K562 (cell line): ENCODE results near the gene EMID1. TPM values are rescaled to one million over a fixed set of nuclear protein-coding genes. Genes with fewer than 3 reads are reported as not detected.

ENCODE experiments used
- ATAC-seq: fragments of 200-7000 bp; cut with Tn5 transposase; 3 replicates; pipeline ENCODE4 v1.9.1; 2020; ENCODE audit warnings: moderate library complexity
- BruUV-seq: library from RNA; stranded (reverse); fragments of 400-500 nt; replicated peaks from 2 replicates; lab custom pipeline; 2021; lab: Mats Ljungman, UMichigan
- CTCF ChIA-PET: fragments of 300-600 bp; formaldehyde crosslinking; extraction: SDS; loops from one replicate; lab custom pipeline; 2021; ENCODE audit warnings: low intra/inter-chr PET ratio; lab: Yijun Ruan, JAX
- POLR2A ChIA-PET: fragments of 300-600, 350-650 bp; sonication (Branson Sonifier 250); formaldehyde crosslinking; extraction: SDS; loops from one replicate; lab custom pipeline; 2021; ENCODE audit warnings: antibody characterized with exemption, inconsistent platforms; lab: Yijun Ruan, JAX
- DNase-seq, 4 experiments: peaks; one replicate each; pipeline versions ENCODE4 v3.0.0 to v3.0.0-alpha.2; 2011 to 2018; ENCODE audit warnings: low spot score in 3 of 4, mixed read lengths in 3 of 4; ENCODE audit errors: extremely low read depth in 1 of 4
- FAIRE-seq: peaks from 2 replicates; lab custom pipeline; 2011; peaks lifted over from hg19 to GRCh38; lab: Jason Lieb, UNC
- H2AFZ ChIP-seq: 2 replicates; pipeline ENCODE4 v1.6.0; 2011; ENCODE audit warnings: low read depth, low read length, control low read depth, inconsistent platforms
- H3K27ac ChIP-seq: fragments of 200-600 bp; 3 replicates; pipeline ENCODE4 v1.8.0; 2011; ENCODE audit warnings: low read depth, mild to moderate bottlenecking, control low read depth, inconsistent platforms, low read length, moderate library complexity, mixed read lengths; ENCODE audit errors: extremely low read depth
- H3K27me3 ChIP-seq, 2 experiments: fragments of 300-600 bp in 1 of 2; 2 replicates in 1 of 2; 3 replicates in 1 of 2; pipeline versions ENCODE4 v1.6.0 to v1.8.0; 2011; ENCODE audit warnings: inconsistent platforms in 2 of 2, low read length in 2 of 2, mild to moderate bottlenecking in 1 of 2, mixed read lengths in 1 of 2, moderate library complexity in 1 of 2; ENCODE audit not compliant: control insufficient read depth in 2 of 2, insufficient read depth in 2 of 2
- H3K36me3 ChIP-seq: fragments of 300-600 bp; 3 replicates; pipeline ENCODE4 v1.8.0; 2011; ENCODE audit warnings: mild to moderate bottlenecking, low read length, inconsistent platforms; ENCODE audit not compliant: control insufficient read depth, insufficient read depth
- H3K4me1 ChIP-seq, 2 experiments: fragments of 200-600 bp in 1 of 2; replicated peaks in 1 of 2; 2 replicates in 1 of 2; 3 replicates in 1 of 2; pipeline versions ENCODE4 v1.5.1 to v1.8.0; 2011; ENCODE audit warnings: inconsistent platforms in 2 of 2, low read length in 2 of 2, mild to moderate bottlenecking in 1 of 2, mixed read lengths in 1 of 2, moderate library complexity in 1 of 2; ENCODE audit not compliant: control insufficient read depth in 2 of 2, insufficient read depth in 2 of 2
- H3K4me2 ChIP-seq: 2 replicates; pipeline ENCODE4 v1.6.1; 2011; ENCODE audit warnings: low read length, control low read depth, inconsistent platforms, mixed read lengths; ENCODE audit not compliant: insufficient read depth
- H3K4me3 ChIP-seq: fragments of 200-600 bp; sonication (generic), shearing (Covaris generic); 2 replicates; pipeline ENCODE4 v1.5.1; 2016; ENCODE audit warnings: control low read depth, inconsistent platforms
- H3K79me2 ChIP-seq: fragments of 200-600 bp; 3 replicates; pipeline ENCODE4 v1.8.0; 2011; ENCODE audit warnings: low read length, inconsistent platforms; ENCODE audit not compliant: control insufficient read depth, insufficient read depth
- H3K9ac ChIP-seq, 2 experiments: 2 replicates each; pipeline versions ENCODE4 v1.6.0 to v1.6.1; 2011; ENCODE audit warnings: low read depth in 2 of 2, low read length in 2 of 2, control low read depth in 1 of 2, inconsistent platforms in 1 of 2, mild to moderate bottlenecking in 1 of 2, mixed read lengths in 1 of 2; ENCODE audit not compliant: insufficient read depth in 1 of 2
- H3K9me1 ChIP-seq: one replicate; pipeline ENCODE4 v1.6.0; 2011; ENCODE audit warnings: inconsistent platforms, mild to moderate bottlenecking, low read length, moderate library complexity; ENCODE audit not compliant: control insufficient read depth, insufficient read depth
- H3K9me3 ChIP-seq: replicated peaks from 2 replicates; pipeline ENCODE4 v1.5.1; 2011; ENCODE audit warnings: low read depth, low read length, inconsistent platforms; ENCODE audit not compliant: control insufficient read depth, insufficient read depth
- H4K20me1 ChIP-seq: replicated peaks from 2 replicates; pipeline ENCODE4 v1.6.1; 2011; ENCODE audit warnings: low read length, inconsistent platforms, mixed read lengths; ENCODE audit not compliant: control insufficient read depth, insufficient read depth
- SIRT6 ChIP-seq: IDR thresholded peaks from one replicate; pipeline ENCODE4 v1.6.1; 2012; ENCODE audit warnings: low read depth, mild to moderate bottlenecking, control low read depth, inconsistent platforms, low read length, moderate library complexity
- ZNF639 ChIP-seq, 2 experiments: fragments of 200-800 bp in 1 of 2; sonication (Bioruptor generic) in 1 of 2; sonication (generic) in 1 of 2; formaldehyde crosslinking in 1 of 2; IDR thresholded peaks in 1 of 2; conservative IDR thresholded peaks in 1 of 2; 2 replicates each; pipeline versions ENCODE4 v1.5.0 to v1.6.1; 2016 to 2020; ENCODE audit warnings: missing compliant biosample characterization in 1 of 2, missing genetic modification characterization in 1 of 2, missing genetic modification reagents in 1 of 2
- WGBS: fragments of 100-300 bp; shearing (Covaris generic); methylation state at CpG from one replicate; pipeline ENCODE4 v1.1.6; 2016; ENCODE audit warnings: low coverage, mixed read lengths; ENCODE audit not compliant: insufficient coverage; ENCODE audit errors: missing lambda C conversion rate; 5-methylcytosine and 5-hydroxymethylcytosine counted together
- in situ Hi-C: fragments of 300-500 bp; cut with MboI; formaldehyde crosslinking; loops from 4 replicates; pipeline ENCODE4 v1.15.0; 2018; ENCODE audit warnings: inconsistent platforms, mixed read lengths
- intact Hi-C: fragments of 100-400 bp; cut with micrococcal nuclease; formaldehyde crosslinking; loops from 2 replicates; pipeline ENCODE4 v1.14.2; 2022
- polyA plus RNA-seq, 8 experiments: library from polyadenylated mRNA; depleted of rRNA in 4 of 8; stranded (reverse) in 5 of 8; unstranded in 3 of 8; fragments of >200 nt; fragmentation: Nextera tagmentation in 2 of 8; fragmentation: Illumina TruSeq in 1 of 8; extraction: Ambion mirVana in 2 of 8; extraction: Trizol in 1 of 8; gene quantifications; 2 replicates each; pipeline versions ENCODE4 v1.2.1 to v1.2.3, GENCODE V29; 2011 to 2014; ENCODE audit warnings: inconsistent platforms in 1 of 8, missing spikeins in 1 of 8
- total RNA-seq, 7 experiments: library from RNA; depleted of rRNA in 6 of 7; stranded (reverse); fragments of >200 nt in 6 of 7; fragmentation: Illumina TruSeq in 2 of 7; extraction: Trizol in 2 of 7; gene quantifications; 2 replicates each; pipeline versions ENCODE4 v1.2.1 to v1.2.3, GENCODE V29; 2011 to 2021; ENCODE audit warnings: low replicate concordance in 1 of 7

The EMID1 gene
- total and polyA plus RNA-seq, 9 of the 15 experiments (the other 6 are each of a cell fraction or from before 2014, with no cell fraction given): 0.15 to 7.2 (median 2.7) TPM

GRCh38 chr22:29214232-29214631, 8.5 kb downstream of the EMID1 start:
- CTCF ChIA-PET: no interaction called here
- H3K36me3 ChIP-seq: no peaks in the 10 kb centered on the region
- intact Hi-C loops: no loop called here
- no peak overlapping the region for H3K9ac ChIP-seq
- H3K4me1 ChIP-seq: peaks cover 0 to 4% of the 10 kb centered on the region in 2 experiments; a peak in 1 of 5 replicates
- no peaks in the 10 kb centered on the region for H3K79me2 ChIP-seq
- H4K20me1 ChIP-seq: no peaks in the 10 kb centered on the region
- H3K9me1 ChIP-seq: no peaks in the 10 kb centered on the region
- H3K4me3 ChIP-seq: no peak overlapping the region
- H3K9me3 ChIP-seq: no peaks in the 10 kb centered on the region
- POLR2A ChIA-PET: no interaction called here
- no peaks in the 10 kb centered on the region for H3K27me3 ChIP-seq
- FAIRE-seq (no peak), ATAC-seq (no peak), DNase-seq (no peak)
- TF ChIP-seq SIRT6: no peak
- TF ChIP-seq ZNF639 (CRISPR knock-in tag; conservative IDR thresholded peaks at IDR 0.05 in 1 of 2, IDR thresholded peaks at IDR 0.05 in 1 of 2): no peak
- H2AFZ ChIP-seq: no peak overlapping the region
- WGBS: 74% methylated on average over 6 of the region's 6 CpGs
- in situ Hi-C loops: no loop called here
- no TSS peak for BruUV-seq
- H3K27ac ChIP-seq: no peak overlapping the region
- H3K4me2 ChIP-seq: no peak overlapping the region
